HG03354 (cell line): ENCODE measurements around the gene GPR162.
"Not testable (repeated sequence)": the region's sequence is repeated elsewhere in the genome, so short reads cannot be mapped to it uniquely, and the experiment has no call there.

Experiments
- ATAC-seq: cut with Tn5 transposase; IDR thresholded peaks from one replicate; pipeline ENCODE4 v1.9.1; 2021; ENCODE audit warnings: mild to moderate bottlenecking; ENCODE audit not compliant: unreplicated experiment, poor library complexity, severe bottlenecking

Gene GPR162

GRCh38 chr12:6868211-6869048 lies 46.8 kb downstream of the GPR162 start:
- ATAC-seq = no peak

- no peak for ATAC-seq
Observed at GRCh38 chr12:6869049-6870021, 47.7 kb downstream of the GPR162 start.

GRCh38 chr12:6870304-6870703 lies 48.7 kb downstream of the GPR162 start:
- ATAC-seq = not testable (repeated sequence)

GRCh38 chr12:6871052-6871957 lies 49.7 kb downstream of the GPR162 start:
- ATAC-seq = no peak

- peak; percentile 27 for ATAC-seq
Observed at GRCh38 chr12:6872073-6873048, 50.7 kb downstream of the GPR162 start.

GRCh38 chr12:6873094-6874014 lies 51.7 kb downstream of the GPR162 start, which contains the start of gene SPSB2:
SPSB2 (minus strand) TSS chr12:6873303; CDS start chr12:6872901, 402 bp downstream.
- ATAC-seq = peak; percentile 79

- not testable (repeated sequence) for ATAC-seq
Observed at GRCh38 chr12:6874015-6874368, 52.4 kb downstream of the GPR162 start.
